Fibroblast of mammary gland (primary cell): Measurements from ENCODE around the gene FBXO15.

ENCODE experiments used
- DNase-seq: peaks from one replicate; pipeline ENCODE4 v3.0.0-alpha.2; 2010; ENCODE audit warnings: low read depth
- H3K4me3 ChIP-seq: 2 replicates; pipeline ENCODE4 v1.5.1; 2011; ENCODE audit warnings: low read depth, mild to moderate bottlenecking, low read length, moderate library complexity; ENCODE audit not compliant: control insufficient read depth
- TF ChIP-seq, protein P1 (sequence below): conservative IDR thresholded peaks from 2 replicates; pipeline ENCODE4 v1.5.1; 2011; ENCODE audit warnings: low read depth, low read length, inconsistent platforms; ENCODE audit not compliant: control insufficient read depth, insufficient read depth

The FBXO15 gene

DNA sequence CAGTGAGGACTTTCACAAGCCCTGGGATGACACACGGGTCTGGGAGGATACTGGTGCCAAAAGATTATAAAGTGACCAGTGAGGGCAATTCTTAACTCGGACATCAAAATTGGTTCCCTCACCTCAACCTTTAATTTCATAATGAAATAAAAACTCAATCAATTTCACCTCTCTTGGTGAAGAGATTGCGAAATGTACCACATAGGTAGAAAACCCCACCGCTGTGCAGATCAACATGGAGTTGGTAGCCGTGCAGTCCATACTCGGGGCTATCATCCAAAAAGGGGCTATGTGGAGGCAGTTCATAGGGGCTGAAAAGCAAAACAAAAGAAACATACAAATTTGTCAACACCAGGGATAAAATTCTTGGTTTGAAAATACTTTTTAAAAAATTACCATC, 24.4 kb downstream of the FBXO15 start:
- TF ChIP-seq, protein P1, sequence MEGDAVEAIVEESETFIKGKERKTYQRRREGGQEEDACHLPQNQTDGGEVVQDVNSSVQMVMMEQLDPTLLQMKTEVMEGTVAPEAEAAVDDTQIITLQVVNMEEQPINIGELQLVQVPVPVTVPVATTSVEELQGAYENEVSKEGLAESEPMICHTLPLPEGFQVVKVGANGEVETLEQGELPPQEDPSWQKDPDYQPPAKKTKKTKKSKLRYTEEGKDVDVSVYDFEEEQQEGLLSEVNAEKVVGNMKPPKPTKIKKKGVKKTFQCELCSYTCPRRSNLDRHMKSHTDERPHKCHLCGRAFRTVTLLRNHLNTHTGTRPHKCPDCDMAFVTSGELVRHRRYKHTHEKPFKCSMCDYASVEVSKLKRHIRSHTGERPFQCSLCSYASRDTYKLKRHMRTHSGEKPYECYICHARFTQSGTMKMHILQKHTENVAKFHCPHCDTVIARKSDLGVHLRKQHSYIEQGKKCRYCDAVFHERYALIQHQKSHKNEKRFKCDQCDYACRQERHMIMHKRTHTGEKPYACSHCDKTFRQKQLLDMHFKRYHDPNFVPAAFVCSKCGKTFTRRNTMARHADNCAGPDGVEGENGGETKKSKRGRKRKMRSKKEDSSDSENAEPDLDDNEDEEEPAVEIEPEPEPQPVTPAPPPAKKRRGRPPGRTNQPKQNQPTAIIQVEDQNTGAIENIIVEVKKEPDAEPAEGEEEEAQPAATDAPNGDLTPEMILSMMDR, result no peak
- DNase-seq, result no peak
- no peak overlapping the region for H3K4me3 ChIP-seq

DNA sequence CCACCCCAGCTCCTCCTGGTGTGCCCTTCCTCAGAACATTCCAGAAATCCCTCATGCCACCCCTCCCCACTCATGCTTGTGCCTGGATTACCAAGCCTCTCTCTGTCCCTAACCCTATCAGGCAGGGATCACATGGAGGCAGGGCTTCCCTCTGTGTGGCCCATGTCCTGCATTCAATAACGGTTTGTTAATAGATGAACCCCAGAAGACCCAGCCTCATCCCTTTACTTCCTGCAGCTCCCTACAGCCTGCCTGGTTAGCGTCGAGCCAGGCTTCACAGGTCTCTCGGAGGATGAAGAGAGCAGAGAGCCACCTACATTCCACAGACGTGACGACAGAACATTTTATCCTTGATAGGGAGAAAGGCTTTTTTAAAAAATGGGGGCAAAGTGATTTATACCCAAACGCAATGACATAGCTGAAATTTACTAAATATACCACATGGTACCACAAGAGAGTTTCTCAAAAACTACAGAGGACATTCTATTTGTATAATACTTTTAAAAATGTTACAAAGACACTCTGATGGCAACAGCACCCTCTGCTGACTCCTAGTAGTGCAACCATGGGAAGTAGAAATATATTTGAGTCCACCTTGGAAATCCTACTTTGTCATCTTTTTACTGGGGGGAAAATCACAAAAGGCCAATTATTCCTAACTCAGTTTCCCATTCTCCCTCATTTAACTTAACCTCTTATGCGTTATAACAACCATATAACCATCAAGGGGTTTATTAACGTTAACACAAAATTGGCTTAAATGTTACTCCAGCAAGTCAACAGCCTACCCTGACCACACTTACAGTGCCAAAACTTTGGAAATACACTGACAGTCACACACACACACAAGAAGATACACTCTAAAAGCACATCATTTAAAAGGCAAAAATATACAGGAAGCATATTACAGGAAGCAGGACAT, 30.7 kb downstream of the FBXO15 start:
- TF ChIP-seq, protein P1, result peak; percentile 85
- peak; percentile 68 for DNase-seq
- H3K4me3 ChIP-seq, result no peak overlapping the region

DNA sequence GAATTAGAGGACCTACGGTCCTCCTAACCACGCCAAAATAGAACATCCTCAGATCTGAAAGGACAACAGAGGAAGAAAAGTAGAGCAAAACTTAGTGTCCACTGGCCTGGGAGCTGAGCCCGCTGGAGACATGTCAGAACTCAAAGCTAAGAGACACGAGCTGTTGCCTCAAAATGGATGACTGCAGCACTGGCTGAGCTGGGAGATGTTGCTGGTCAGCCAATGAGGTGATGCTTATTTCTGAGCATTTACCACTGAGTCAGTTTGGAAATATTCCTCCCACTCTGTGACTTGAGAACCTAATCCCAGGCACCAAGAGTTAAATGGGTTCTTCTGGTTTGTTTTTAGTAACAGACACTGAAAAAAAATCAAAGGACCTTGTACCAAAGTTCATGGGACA, 32.6 kb downstream of the FBXO15 start:
- TF ChIP-seq, protein P1, result no peak
- DNase-seq, result peak; percentile 77
- H3K4me3 ChIP-seq, result no peak overlapping the region

DNA sequence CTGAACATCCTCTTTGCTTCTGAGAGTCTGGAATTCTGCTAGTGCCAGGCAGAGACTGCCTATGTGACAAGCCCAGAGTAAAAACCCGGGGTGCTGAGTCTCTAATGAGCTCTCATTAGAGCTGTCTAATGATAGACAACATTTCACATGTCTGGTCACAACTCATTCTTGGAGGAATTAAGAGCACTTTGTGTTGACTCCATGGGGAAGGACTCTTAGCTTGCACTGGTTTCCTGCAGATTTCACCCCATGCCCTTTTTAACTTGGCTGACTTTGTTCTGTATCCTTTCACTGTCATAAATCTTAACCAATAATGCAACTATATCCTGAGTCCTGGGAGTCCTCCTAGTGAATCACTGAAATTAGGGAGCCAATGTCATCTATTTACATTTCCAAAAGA, 33.5 kb downstream of the FBXO15 start:
- TF ChIP-seq, protein P1, result no peak
- peak; percentile 54 for DNase-seq
- H3K4me3 ChIP-seq, result no peak overlapping the region

DNA sequence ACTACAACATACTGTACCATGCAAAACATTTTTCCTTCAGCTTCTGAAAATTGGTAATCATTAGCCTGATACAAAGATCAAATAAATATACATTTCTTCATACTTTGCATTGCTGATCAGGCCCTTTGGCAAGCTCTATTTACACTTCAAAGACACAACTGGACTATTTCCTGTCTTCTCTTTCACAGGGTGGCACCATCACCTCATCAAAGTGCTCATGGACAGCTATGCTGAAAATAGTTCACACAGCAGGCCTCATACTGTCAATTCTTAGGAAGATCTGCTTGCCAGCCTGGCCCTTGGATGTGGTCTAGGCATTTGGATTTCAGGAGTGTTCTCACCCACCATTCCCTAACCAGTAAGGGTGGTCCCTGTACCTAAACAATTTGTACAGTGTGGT, 33.9 kb downstream of the FBXO15 start:
- H3K4me3 ChIP-seq, result no peak overlapping the region
- TF ChIP-seq, protein P1, result no peak
- DNase-seq, result no peak

DNA sequence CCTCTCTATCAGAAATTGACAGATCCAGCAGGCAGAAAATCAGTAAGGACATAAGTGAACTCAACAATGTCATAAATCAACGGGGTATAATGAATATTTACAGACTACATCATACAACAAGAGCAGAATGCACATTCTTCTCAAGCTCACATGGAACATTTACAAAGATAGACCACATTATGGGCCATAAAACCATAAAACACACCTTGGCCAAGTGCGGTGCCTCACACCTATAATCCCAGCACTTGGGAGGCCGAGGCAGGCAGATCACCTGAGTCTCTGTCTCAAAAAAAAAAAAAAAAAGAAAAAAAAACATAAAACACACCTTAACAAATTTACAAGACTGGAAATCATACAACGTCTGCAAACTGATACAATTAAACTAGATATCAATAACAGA, 36.7 kb downstream of the FBXO15 start:
- no peak for DNase-seq
- H3K4me3 ChIP-seq, result no peak overlapping the region
- TF ChIP-seq, protein P1, result no peak
